SH-SY5Y (cell line): ENCODE data around the gene TNRC18.

ENCODE experiments used
- GATA2 ChIP-seq: IDR thresholded peaks from 2 replicates; pipeline ENCODE4 v1.6.1; 2011; ENCODE audit warnings: mild to moderate bottlenecking, low read depth, low read length
- GATA3 ChIP-seq: IDR thresholded peaks from 2 replicates; pipeline ENCODE4 v1.6.1; 2011; ENCODE audit warnings: low read depth, mild to moderate bottlenecking, low read length, moderate library complexity

GRCh38 chr7:5294169-5294987 is 129.3 kb downstream of the TNRC18 start:
- TF ChIP-seq GATA3 (no peak), GATA2 (no peak)
